DMS 273 treated with DMSO at 0.1 percent for 48 hours (cell line): ENCODE data around the gene MAP3K20.
"Not testable (repeated sequence)": the region's sequence is repeated elsewhere in the genome, so short reads cannot be mapped to it uniquely, and the experiment has no call there.

ENCODE experiments used
- DNase-seq: peaks from one replicate; lab custom pipeline; 2025; lab: John Stamatoyannopoulos, UW

The MAP3K20 gene

GRCh38 chr2:173161507-173161906 is 85.9 kb downstream of the MAP3K20 start:
- no peak for DNase-seq

GRCh38 chr2:173163357-173163756 is 87.7 kb downstream of the MAP3K20 start:
- DNase-seq = not testable (repeated sequence)

GRCh38 chr2:173164396-173164795 is 88.8 kb downstream of the MAP3K20 start:
- DNase-seq = no peak

GRCh38 chr2:173165443-173166238 is 90.0 kb downstream of the MAP3K20 start:
- DNase-seq = no peak

- DNase-seq = no peak
Measured at GRCh38 chr2:173171321-173171720, 95.7 kb downstream of the MAP3K20 start.

GRCh38 chr2:173171924-173172643 is 96.4 kb downstream of the MAP3K20 start:
- no peak for DNase-seq

GRCh38 chr2:173174339-173174738 is 98.7 kb downstream of the MAP3K20 start:
- DNase-seq = not testable (repeated sequence)

GRCh38 chr2:173175222-173175621 is 99.6 kb downstream of the MAP3K20 start:
- no peak for DNase-seq

GRCh38 chr2:173181982-173182381 is 106.3 kb downstream of the MAP3K20 start:
- DNase-seq = no peak

GRCh38 chr2:173184031-173185004 is 108.7 kb downstream of the MAP3K20 start:
- DNase-seq = no peak

- no peak for DNase-seq
Measured at GRCh38 chr2:173185437-173185836, 109.8 kb downstream of the MAP3K20 start.

GRCh38 chr2:173187941-173188788 is 112.5 kb downstream of the MAP3K20 start:
- no peak for DNase-seq

GRCh38 chr2:173191601-173192000 is 116.0 kb downstream of the MAP3K20 start:
- DNase-seq = no peak

- no peak for DNase-seq
Measured at GRCh38 chr2:173192071-173192470, 116.4 kb downstream of the MAP3K20 start.

GRCh38 chr2:173193925-173194324 is 118.3 kb downstream of the MAP3K20 start:
- no peak for DNase-seq

GRCh38 chr2:173195100-173195499 is 119.5 kb downstream of the MAP3K20 start:
- DNase-seq = no peak

GRCh38 chr2:173196080-173196479 is 120.4 kb downstream of the MAP3K20 start:
- DNase-seq = no peak

- DNase-seq = no peak
Measured at GRCh38 chr2:173196638-173197037, 121.0 kb downstream of the MAP3K20 start.

GRCh38 chr2:173198327-173198726 is 122.7 kb downstream of the MAP3K20 start:
- DNase-seq = no peak

GRCh38 chr2:173199294-173199693 is 123.6 kb downstream of the MAP3K20 start:
- no peak for DNase-seq

GRCh38 chr2:173202570-173202969 is 126.9 kb downstream of the MAP3K20 start:
- no peak for DNase-seq
